Activated T-cell treated with anti-CD3 and anti-CD28 coated beads for 48 hours (primary cell): ENCODE measurements around the gene FNIP1.
"Not testable (repeated sequence)": the region's sequence is repeated elsewhere in the genome, so short reads cannot be mapped to it uniquely, and the experiment has no call there.

ENCODE experiments used
- DNase-seq: peaks from one replicate; pipeline ENCODE4 v3.0.0-alpha.2; 2020; ENCODE audit warnings: low read depth

The FNIP1 gene

GRCh38 chr5:131607418-131607817 is 189.4 kb downstream of the FNIP1 start:
- DNase-seq, result no peak

GRCh38 chr5:131605086-131605485 is 191.7 kb downstream of the FNIP1 start:
- DNase-seq, result no peak

- no peak for DNase-seq
Observed at GRCh38 chr5:131595088-131596033, 201.5 kb downstream of the FNIP1 start.

GRCh38 chr5:131593921-131594320 is 202.9 kb downstream of the FNIP1 start:
- DNase-seq, result no peak

GRCh38 chr5:131593436-131593835 is 203.4 kb downstream of the FNIP1 start:
- DNase-seq, result not testable (repeated sequence)
